Activated CD4-positive, alpha-beta T cell treated with anti-CD3 and anti-CD28 coated beads, Interleukin-2, amount 50 U/mL, for 16 hours (primary cell): ENCODE results near the gene TMEM91.
"Not testable (repeated sequence)": the region's sequence is repeated elsewhere in the genome, so short reads cannot be mapped to it uniquely, and the experiment has no call there.

Experiments
- DNase-seq: peaks from one replicate; pipeline ENCODE4 v3.0.0-alpha.2; 2020

Gene TMEM91

DNA sequence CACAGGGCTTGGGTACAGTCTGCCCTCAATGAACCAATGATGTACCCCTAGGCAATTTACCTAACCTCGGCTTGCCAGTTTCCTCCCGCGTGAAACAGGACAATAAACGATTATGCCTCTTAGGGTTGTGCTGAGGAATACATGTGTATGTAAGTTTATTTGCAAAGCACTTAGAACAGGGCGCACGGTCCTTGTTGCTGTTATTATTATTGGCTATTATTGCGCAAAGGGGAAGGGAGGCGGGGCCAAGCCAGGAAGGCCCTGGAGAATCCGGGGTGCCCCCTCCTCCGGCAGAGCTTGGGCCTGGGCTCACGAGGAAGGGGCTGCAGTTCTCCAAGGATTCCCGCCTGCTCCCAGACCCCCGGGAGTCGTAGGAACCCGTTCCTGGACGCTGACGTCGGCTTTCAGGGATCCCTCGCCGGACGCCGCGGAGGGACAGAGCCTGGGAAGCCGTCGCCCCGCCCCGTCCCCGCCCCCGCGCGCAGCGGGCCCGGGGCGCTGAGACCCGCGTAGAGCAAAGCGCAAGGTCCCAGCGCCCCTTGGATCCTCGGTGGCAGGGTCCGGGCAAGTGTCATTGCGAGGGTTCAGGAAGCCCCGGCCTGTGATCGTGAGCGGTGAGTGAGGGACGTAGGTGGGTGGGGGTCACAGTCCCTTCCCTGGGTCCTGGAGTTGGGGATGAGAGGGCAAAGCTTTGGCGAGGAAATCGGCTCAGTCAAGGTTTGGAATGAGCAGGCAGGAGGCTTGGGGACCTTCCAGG is at the start of gene TMEM91:
TSS of gene TMEM91 (plus strand) at position 293 of the 757 bp plus-strand sequence. CDS start 1,777 bp downstream, outside the sequence.
- DNase-seq, result no peak

DNA sequence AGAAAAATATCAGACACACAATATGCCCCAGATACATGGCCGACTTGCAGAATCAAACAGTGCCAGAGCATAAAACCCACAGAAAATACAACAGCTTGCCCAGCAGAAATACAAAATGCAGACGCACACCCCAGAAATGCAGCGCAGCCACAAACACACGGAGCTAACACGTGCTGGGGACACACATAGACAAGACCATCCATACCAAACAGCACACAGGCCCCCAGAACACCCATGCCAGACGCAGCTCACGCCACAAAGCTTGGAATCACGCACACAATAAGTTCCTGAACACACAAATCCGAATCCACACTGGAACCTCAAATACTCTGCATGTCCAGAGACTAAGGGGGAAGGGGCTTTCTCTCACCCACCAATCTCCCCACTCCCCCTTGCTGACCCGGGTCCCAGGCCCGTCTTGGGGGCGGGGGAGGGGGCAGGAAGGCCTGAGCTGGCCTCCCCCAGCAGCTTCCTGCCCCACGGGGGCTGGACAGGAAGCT is 49.2 kb upstream of the TMEM91 start:
- no peak for DNase-seq

DNA sequence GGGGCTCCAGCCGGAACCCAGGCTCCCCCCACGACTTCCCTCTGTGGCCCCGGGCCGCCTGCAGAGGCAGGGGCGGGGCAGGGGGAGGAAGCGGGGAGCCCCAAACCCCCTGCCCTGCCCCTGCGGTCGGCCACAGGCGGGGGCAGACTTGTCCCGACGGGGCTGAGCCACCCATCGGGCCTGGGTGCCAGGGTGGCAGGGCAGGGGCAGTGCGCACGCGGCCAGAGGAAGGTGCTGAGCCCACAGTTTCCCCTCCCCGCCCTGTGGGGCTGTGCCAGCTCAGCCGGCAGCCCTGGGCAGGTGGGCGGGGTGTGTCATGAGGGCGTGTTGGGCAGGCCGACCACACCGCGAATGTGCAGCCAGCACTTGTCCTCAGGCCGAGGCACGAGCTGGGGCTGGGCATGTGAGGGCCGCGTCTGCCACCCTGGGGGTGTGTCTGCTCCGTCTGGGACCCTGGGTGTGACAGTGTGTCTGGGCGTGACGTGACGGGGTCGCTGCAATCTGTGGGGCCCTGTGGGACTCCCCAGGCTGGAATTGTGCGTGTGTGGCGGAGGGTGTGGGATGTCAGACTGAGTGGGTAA is 48.7 kb upstream of the TMEM91 start:
- DNase-seq, result peak; percentile 91

DNA sequence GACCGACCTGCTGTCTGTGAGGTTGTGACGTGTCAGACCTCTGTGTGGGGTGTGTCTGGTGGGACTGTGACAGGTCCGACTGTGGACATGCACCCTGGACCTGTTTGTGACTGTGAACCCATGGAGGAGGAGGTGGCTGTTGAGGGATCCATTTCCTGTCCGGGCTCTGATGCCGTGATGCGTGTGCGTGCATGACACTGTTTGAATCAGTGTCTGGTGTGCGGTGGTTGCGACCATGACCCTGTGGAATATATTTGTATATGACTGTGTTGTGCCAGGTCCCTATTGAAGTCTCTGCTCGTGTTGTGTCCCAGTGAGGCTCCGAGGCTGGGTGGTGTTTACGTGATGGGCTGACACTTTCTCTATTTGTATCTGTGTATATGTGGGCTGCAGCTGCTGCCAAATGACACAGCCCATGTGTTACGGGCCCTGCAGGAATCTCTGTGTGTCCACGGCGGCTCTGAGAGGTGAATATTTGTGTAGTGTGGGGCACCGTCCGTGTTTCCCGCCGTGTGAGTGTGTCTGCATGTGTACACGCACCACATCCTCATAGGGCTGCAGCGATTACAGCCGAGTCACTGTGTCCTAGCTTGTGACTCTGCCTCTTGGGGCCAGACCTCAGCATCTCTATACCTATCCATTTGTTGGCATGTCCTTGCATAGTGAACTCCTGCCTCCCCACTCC is 48.0 kb upstream of the TMEM91 start:
- DNase-seq, result peak; percentile 52

DNA sequence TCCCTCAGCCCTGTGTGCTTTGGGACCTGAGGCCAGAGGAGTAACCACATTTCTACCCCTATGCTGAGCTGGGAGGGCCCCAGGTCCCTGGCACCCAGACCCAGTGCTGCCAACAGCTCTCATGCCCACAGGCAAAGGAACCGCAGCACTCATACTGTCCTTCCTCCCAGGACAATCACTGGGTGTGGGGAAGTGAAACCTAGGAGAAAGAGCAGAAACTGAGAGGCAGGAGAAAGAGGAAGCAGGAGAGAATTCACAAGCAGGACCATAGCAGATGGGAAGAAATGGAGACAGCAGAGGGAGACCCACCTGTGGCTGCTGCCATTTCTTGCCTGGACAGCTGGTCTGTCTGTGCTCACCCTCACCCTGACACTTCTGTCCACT is 47.5 kb upstream of the TMEM91 start:
- no peak for DNase-seq

DNA sequence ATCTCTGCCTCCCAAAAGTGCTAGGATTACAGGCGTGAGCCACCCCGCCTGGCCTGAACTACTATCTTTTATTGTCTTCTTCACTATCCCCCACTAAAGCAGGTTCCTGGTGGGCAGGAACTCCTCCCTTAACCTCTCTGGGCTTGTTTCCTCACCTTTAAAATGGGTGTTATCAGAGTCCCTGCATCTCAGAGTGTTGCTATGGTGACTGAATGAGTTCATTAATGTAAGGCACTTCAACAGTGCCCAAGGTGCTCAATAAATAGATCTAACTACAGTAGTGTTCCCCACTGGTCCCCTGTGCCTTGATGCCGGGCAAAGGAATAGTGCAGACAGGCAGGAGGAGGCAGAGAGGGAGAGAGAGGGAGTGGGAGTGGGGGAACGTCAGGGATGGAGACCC is 45.9 kb upstream of the TMEM91 start:
- DNase-seq, result no peak

DNA sequence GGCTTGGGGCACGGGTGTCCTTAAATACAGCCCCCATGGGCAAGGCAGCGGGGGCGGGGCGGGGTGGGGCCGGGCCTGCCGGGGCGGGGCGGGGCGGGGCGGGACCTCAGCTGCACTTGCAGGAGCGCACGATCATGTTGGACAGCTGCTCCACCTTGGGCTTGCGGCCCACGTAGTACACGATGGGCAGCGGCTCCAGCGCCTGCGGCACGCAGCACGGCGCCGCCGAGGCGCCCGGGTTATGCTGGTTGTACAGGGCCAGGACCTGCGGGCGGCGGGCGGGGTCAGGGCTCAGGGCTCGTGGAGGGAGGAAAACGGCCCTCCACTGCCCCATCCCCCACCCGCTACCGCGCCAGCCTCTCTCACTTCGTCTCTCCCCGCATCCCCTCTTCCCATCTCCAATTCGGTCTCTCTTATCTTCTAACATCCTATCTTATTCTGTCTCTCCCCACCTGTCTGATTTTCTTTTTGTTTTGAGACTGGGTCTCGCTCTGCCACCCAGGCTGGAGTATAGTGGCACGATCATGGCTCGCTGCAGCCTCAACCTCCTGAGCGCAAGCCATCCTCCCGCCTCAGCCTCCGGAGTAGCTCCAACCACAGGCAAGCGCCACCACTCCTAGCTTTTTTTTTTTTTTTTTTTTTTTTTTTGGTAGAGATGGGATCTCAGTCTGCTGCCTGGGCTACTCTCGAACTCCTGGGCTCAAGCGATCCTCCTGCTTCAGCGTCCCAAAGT is 45.2 kb upstream of the TMEM91 start:
- DNase-seq, result no peak

DNA sequence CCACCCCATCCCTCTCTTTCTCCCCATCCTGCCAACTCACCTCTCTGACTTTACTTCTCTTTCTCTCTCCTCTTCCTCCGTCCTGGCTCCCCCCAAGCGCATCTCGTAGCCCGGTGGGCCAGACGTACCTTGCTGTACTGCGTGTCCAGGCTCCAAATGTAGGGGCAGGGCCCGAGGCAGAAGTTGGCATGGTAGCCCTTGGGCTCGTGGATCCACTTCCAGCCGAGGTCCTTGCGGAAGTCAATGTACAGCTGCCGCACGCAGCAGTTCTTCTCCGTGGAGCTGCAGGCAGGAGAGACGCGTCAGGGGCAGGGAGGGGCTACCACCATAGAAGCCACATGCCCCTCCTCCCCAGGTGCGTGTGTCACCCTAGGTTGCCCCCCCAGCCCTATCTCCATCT is 44.3 kb upstream of the TMEM91 start:
- DNase-seq, result no peak

DNA sequence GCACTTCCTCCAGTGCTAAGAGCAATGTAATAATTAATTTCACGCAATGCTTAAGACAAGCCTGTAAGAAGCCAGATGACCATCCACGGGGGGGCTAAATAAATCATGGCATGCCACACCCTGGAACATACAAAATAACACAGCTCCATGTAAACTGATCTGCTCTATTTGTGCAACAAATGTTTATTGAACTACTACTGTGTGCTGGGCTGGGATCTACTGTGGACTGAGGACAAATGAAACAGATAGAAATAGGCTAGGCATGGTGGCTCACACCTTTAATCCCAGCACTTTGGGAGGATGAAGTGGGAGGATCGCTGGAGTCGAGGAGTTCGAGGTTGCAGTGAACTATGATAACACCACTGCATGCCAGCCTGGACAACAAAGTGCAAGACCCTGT is 43.9 kb upstream of the TMEM91 start:
- DNase-seq, result no peak

DNA sequence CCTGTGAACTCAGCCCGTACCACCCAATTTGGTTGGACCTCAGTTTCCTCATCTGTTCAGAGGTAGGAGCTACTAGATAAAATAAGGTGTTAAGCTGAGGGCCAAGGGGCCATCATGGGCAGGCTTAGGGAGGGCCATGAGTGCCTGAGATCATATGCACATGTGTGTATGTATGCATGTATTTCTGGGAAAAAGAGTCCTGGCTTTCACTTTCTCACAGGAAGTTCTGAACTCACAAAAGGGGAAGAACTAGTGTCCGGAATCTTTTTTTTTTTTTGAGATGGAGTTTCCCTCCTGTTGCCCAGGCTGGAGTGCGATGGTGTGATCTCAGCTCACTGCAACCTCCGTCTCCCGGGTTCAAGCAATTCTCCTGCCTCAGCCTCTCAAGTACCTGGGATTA is 41.5 kb upstream of the TMEM91 start:
- no peak for DNase-seq

DNA sequence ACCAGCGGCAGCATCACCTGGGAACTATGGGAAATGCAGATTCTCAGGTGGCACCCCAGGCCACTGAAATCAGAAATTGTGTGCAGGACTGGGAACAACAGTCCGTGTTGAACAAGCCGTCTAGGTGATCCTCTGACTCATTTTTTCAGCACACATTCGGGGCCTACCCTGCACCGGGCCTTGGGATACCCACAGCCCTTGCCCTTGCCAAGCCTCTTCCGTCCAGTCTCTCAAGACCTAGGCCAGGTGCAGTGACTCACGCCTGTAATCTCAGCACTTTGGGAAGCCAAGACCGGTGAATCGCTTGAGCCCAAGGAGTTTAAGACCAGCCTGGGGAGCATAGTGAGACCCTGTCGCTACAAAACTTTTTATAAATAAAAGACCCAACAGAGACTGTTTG is 40.9 kb upstream of the TMEM91 start:
- DNase-seq, result no peak

DNA sequence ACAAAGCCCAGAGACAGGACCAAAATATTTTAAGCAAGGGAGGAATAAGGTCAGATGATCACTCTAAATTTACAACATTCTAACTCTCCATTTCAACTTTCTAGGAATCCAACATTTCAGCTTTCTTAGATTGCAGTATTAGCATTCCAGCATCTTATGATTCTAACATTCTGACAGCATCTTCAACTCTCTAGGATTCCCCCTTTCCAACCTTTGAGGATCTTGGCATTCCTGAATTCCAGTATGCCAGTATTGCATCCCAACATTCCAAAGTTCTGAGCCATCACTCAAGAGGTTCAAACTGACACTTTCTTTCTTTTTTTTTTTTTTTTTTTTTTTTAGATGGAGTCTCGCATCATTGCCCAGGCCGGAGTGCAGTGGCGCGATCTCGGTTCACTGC is 36.4 kb upstream of the TMEM91 start:
- no peak for DNase-seq

DNA sequence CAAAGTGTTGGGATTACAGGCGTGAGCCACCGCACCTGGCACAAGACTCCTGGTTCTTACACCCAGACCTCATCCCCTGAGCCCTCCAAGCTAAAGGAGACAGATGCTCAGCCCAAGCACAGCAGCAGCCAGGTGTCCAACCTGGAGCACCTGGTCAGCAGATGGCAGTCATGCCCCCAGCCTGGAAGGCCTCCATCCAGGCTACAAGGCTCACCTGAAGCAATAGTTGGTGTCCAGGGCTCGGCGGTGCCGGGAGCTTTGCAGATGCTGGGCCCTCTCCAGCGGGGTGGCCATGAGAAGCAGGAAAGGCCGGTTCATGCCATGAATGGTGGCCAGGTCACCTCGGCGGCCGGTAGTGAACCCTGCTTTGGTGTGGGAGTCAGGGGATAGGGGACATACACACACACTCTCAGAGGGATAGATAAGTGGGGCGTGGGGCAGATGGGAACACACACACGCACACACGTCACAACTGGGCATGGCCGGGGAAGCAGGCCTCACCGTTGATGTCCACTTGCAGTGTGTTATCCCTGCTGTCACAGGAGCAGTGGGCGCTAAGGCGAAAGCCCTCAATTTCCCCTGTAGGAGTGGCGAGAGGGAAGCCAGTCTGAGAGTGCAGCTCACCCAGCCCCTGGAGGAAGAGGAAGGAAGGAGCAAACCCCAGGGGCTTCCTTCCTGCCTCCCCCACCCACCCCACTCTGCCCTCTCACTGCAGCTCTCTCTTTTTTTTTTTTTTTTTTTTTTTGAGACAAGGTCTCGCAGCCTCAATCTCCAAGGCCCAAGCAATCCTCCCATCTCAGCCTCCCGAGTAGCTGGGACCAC is 34.5 kb upstream of the TMEM91 start:
- no peak for DNase-seq

DNA sequence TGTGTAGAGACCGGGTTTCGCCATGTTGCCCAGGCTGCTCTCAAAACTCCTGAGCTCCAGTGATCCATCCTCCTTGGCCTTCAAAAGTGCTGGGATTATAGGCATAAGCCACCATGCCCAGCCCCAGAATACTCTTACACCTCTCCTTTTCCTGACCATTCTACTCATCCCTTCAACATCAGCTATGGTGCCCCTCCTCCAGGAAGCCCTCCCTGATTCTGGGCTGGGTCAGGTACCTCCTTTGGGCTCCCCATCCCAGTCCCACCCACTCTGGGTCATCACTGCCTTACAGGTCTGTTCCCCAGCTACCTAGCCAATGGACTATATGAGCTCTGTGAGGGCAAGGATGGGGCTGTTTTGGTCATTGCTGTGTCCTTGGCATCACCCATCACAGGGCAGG is 32.2 kb upstream of the TMEM91 start:
- DNase-seq, result no peak

DNA sequence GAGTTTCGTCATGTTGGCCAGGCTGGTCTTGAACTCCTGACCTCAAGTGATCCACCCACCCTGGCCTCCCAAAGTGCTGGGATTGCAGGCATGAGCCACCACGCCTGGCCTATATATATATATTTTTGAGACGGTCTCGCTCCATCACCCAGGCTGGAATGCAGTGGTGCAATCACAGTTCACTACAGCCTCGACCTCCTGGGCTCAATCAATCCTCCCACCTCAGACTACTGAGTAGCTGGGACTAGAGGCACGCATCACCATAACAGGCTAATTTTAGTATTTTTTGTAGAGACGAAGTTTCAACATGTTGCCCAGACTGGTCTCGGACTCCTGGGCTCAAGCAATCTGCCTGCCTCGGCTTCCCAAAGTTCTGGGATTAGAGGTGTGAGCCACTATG is 29.4 kb upstream of the TMEM91 start:
- not testable (repeated sequence) for DNase-seq

DNA sequence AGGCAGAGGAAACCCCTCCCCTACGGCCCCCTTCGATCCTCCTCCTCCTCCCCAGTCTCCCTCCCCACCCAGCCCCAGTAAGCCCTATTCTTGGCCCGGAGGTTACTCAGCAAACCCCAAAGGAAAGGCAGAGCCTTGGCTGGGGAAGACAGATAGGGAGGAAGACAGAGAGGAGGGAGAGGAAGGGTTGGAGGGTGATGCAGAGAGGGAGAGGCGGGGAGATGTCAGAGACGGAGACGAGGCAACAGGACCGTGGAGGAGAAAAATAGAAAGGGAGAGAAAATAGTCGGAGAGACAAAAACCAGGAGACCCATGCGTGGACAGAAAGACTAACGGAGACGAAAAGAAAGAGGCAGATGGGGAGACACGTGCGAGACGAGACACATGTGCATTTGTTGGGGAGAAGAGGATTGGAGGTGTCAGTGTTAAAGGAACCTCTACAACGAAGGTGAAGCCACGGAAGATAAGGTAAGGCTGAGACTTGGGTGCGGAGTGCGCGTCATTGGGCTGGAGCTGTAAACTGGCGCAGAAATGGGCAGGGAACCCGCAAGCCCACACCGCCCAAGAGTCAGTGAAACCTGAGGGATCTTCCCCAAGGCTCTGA is 25.5 kb upstream of the TMEM91 start:
- peak; percentile 14 for DNase-seq

DNA sequence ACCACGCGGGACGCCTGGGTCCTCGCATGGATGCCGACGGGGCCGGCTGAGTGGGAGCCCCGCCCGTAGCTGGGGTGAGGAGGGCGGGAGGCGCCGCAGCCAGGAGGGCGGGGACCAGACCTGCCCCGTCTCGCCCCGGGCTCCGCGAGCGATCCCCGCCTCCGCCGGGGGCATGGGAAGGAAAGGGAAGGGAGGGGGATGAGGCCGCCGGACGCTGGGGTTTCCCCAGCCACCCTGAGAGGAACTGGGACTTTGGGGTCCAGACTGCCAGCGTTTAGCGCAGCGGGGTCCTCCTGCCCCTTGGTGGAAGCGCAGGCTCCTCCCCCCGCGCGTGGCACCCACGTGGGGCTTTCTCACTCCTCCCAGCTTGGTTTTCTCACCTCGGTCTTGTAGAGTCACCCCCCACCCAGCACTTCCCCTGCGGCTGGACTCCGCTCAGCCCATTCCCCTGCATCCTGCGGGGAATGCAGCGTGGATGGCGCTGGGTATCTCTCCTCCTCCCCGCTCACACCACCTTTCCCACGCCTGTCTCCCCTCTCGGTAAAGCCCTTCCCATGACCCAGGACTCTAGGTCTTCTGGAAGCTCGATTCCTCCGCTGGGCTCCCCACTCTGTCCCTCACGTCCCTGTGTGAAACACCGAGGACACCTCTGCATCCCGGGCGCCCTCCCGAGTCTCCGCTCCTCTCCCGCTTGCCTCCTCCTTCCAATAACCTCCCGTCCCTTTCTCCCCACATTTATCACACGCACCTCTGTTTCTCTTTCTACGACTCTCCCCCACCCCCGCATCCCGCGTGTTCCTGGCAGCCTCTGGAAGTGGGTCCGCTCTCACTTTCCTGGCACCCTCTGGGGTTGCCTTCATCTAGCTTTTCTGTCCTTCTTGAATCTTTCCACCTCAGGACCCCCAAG is 24.7 kb upstream of the TMEM91 start:
- DNase-seq, result peak; percentile 87

DNA sequence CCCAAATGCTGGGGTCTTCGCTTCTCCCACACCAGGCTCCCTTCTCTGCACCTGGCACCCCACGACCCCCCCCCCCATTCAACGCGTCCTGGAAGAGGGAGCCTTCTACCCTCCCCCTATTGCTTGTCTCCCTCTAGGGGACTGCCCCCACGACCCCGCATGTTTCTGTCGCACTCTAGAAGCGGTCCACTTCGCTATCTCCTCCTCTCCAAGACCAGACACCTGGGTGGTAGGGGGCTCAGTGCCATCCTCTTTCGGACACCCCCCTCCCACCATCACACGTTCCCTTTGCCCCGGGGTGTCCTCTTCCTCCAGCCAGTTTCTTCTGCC is 24.1 kb upstream of the TMEM91 start:
- DNase-seq, result no peak

DNA sequence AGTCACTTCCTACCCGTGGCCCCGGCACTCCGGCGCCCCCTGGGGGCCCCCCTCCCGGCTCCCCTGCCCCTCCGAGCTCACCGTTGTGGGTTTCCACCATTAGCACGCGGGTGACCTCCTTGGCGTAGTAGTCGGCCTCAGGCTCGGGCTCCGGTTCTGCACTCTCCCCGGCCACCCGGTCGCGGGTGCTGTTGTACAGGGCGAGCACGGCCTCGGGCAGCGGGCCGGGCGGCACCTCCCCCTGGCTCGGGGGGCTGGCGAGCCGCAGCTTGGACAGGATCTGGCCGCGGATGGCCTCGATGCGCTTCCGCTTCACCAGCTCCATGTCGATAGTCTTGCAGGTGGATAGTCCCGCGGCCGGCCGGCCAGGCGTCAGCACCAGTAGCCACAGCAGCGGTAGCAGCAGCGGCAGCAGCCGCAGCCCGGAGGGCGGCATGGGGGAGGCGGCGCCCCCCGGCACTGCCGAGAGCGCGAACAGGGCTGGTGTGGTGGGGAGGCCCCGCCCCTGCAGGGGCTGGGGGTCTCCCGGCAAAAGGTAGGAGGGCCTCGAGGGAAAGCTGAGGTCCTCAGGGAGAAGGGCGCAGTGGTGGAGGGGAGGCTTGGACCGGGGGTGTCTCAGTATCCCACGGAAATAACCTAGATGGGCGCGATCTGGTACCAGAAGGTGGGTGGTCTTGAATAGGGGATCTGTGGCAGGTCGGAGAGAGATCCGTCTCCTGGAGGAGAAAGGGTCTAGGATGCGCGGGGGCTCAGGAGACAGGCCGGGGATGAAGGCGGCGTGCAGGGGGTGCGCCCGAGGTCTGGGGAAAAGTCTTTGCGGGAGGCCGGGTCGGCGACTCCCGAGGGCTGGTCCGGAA is 23.5 kb upstream of the TMEM91 start:
- DNase-seq, result peak; percentile 82
